ENCODE measurements around the gene ELMO1.

Gene ELMO1

DNA sequence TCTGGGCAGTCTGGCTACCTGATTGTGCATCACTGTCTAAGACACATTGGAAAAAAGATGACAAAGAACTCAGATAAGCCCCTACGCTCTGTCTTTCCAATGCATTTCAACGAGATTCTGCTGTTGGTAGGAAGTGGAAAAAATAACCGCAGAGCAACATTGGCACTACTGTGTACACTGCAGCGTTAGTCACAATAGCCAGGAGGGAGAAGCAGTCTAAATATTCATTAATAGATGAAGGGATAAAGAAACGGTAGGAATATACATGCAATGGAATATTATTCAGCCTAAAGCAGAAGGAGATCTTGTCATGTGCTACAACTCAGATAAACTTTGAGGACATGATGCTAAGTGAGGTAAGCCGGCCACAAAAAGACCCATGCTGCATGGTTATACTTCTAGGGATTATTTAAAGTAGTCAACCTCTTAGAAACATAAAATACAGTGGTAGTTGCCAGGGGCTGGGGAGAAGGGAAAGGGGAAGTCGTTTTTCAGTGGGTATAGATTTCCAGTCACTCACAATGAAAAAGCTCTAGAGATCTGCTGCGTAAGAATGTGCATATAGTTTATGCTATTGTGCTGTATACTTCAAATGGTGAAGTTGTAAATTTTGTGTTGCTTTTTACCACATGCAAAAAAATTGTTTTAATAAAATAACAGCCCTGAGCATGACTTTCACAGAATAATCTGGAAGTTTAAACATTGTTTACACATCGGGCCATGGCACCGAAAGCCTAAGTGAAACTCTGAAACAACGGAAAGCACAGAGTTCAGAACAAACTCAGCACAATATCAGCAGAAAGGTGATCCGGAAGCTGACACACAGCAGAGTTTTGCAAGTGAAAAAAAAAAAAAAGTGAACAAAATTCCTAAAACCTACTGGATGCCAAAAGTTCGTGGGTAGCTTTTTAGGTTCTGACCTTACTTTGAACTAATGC, 40.1 kb downstream of the ELMO1 start:
- no peak for DNase-seq (ENCODE audit: low read depth)

DNA sequence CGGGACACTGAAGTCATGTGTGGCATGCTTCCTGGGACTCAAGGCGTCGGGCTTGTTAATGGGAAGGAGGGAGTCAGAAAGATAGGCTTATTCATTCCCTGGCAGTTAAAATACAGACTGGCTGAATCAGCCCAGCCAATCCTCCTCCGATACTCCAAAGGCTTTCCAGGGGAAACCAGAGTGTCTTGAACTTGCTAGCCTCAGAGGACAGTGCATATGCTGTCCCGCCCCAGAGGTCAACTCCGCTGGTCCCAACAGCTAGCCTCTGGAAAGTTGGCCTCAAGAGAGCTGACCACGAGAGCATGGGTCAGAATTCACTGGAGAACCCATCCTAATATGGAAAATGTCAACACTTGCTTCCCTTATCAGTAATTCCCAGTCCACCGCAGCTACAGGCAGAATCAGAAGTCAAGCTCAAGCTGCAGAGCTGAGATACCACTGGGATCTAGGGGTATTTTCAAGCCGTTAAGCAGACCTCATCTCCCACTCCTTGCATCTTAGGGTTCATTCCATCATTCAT, 43.0 kb downstream of the ELMO1 start:
- DNase-seq (ENCODE audit: low read depth), result no peak

DNA sequence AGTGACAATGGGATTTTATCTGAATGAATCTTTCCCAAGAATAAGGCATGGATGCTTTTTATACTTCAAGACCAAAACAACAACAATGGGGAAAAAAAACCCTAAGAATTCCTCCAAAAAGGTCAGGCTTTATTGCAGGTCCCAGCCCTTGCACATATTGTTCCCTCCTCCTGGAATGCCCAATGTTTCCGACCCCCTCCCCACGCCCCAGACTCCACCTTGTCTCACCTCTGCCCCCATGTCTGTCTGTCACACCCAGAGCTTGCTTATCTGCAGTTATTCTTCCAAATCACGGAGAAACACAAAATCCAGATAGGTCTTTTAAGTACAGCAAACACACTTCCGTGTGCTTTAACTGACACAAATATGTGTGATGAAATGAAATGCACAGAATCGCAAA, 43.5 kb downstream of the ELMO1 start:
- no peak for DNase-seq (ENCODE audit: low read depth)

DNA sequence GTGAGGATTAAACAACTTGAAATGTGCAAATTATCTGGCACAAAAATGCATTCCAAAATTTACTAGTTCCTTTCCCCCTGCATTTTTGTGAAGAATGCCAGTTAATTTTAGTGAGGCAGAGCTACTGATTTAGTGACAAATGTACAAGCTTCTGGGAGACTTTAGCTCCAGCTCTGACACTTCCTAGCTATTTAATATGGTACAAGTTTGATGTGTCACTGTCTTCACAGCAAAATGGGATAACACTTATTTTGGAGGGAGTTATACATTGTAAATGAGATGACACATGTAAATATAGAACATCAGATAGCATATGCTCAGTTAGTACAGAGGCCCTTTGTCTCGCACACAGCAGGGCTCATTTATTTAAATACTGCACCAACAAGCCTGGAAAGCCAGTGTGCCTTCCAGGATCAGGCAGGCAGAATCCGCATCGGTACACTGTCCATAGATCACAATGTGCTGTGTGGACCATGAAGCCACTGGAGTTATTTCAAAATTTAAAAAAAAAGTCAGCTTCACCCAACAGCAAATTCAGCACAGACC, 48.7 kb downstream of the ELMO1 start:
- DNase-seq (ENCODE audit: low read depth), result no peak

DNA sequence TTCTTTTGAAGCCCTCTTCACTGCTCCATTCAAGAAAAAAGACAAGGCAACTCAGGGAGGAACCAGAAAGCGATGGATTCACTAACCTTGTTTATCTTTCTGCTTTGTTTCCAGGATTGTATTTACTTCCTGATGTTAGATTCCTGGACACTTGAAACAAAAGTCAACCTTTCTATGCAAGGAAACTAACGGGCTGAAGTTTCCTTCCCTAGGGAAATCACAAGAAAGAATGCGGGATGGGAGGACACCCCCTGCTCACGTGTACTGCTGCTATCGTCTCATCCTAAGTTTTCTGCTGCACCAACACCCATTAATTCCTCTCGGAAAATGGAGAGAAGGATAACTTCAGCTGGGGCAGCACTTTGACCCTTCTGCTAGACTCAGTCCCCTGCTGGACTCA, 50.3 kb downstream of the ELMO1 start:
- DNase-seq (ENCODE audit: low read depth), result no peak

DNA sequence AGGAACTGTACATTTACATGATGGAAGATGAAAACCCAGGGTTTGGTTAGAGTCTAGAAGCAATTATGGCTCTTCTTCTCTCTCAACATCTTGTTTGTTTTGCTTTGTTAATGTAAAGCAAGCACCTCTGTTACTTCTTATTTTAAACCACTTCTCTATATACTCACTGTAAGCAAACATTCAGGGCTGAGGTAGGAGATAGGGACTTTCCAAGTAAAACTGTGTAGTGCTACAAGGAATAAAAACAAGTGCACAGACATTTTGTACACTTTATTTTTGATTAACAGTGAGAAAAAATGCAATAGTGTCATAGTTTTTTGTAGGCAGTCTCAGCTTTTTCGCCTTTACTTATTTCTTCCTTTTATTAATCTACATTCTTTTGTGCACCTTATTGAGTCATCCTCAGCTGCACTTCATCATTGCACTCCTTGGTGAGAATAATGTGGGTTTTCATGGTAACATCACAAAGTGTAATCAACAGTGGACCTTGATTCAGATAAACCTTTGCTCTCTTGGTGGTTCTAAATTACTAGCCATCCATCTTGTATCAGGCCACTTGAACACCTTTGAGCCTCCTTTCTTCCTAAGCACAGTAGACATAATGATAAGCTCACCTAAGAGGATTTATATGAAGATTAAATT, 52.9 kb downstream of the ELMO1 start:
- no peak for DNase-seq (ENCODE audit: low read depth)

DNA sequence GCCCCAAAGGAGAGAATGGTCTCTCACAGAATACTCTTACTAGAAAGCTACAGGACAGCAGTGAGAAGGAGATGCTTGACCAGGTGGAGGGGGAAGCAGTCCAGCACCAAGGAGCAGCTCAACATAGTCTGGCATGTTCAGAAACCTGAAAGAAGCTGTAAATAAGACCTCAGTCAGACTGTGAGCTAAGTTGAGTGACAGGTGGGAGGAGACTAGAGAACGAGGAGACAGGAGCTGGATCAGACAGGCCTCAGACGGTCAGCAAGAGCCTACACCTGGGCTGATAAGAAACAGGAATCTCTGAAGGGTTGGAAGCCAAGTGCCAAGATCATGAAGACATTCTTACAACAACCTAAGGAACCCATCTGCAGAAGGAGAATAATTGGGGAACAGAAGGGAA, 54.5 kb downstream of the ELMO1 start:
- DNase-seq (ENCODE audit: low read depth), result no peak

DNA sequence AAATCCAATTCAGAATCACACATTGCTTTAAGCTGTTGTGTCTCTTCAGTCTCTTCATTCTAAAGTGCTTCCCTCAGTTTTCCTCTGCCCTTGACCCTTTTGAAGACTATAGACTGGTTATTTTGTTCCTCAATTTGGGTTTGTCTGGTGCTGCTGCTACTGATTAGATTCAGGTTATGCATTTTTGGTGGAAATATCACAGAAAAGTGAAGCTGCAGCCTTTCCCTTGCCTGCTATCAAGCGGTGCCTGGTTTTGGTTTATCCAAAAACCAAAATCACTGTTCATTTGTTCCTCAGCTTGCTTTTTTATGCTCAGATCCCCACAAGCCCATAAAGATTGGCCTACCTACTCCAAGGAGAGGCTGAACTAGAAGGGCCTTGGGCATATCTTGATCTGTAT, 55.2 kb downstream of the ELMO1 start:
- no peak for DNase-seq (ENCODE audit: low read depth)

DNA sequence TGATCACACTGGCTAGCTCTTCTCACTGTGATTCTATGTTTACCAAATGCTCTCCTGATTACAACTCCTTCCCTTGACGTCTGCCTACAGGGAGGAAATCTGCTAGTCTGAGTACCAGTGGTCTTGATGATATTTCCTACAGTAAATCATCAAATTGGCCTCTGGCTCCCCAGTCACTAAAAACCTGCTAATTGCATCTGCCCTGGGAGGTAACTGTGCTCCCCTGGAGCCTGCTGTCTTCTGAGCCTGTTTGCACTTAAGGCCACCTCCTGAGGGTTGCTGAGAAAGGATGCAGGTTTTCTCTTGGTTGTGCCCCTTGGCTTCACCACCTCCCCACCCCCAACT, 56.0 kb downstream of the ELMO1 start:
- no peak for DNase-seq (ENCODE audit: low read depth)

DNA sequence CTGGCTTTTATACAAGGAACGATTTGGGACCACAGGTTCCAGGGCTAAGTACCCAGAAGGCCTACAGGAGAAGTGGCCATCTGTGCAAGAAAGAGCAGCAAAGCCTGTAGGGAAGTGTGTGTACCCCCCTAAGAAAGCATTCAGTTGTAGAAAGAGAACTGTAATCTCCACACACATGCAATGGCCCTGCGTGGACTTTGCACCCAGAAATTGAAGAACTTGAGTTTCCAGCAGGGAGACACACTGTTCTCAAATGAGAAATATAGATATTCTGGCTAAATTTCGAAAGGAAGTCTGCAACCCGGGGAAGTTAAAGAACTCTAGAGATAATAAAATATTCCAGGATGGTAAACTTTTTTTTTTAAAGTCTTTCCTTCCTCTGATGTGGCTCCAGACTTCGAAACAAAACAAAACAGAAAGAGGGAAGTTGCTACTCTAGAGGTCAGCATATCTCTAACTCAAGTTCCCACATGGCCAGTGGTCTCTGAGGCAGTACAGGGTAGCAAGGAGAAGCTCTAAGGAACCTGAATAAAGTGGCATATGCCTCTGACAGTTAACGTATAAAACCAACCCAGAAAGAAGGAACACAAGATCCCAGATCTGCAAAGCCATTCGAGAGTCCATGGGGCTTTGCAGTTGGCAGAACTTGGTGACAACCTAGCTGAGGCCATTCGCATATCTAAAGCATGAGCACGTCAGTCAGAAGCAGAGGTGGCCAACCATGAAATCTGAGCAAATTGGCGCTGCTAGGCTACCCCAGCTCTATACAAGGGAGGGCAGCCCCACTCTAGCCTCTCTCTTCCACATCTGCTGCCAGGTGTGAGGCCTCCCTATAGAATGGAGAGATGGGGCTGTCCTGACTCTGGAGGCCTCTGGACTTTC, 56.6 kb downstream of the ELMO1 start:
- no peak for DNase-seq (ENCODE audit: low read depth)

DNA sequence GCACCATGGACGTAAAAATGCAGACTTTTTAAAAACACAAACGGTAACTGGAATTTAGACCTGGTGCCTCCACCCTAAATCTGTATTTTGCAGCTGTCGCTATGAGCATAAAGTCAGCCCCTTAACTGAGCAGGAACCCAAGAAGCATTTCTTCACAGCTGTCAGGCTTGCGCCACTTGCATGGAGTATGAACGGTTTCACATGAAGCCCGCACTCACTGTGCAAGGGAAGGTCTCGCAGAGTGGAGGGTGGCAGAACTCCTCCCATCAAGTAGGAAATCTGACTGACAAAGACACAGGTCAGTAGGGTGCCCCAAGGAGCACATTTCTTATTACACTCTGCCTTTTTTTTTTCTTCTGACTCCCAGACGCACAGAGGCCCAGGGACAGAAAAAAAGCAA, 58.5 kb downstream of the ELMO1 start:
- DNase-seq (ENCODE audit: low read depth), result no peak

DNA sequence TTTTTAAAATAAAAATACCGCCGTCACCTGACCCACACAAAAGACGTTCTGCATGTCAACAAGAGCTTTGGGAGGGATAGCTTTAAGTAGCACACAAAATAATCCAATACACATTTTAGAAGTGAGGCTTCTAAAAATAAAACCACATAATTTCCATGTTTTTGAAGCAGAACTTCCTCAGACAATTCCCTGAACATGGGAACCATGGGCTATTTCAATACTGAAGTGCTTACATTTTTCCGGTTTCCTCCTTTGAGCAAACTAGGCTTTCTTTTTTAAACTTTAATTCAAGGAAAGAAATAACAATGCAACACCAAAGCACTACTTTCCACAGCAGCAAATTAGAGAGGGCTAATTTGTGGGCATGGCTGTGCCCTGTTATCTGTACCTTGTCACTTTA, 59.9 kb downstream of the ELMO1 start:
- no peak for DNase-seq (ENCODE audit: low read depth)

DNA sequence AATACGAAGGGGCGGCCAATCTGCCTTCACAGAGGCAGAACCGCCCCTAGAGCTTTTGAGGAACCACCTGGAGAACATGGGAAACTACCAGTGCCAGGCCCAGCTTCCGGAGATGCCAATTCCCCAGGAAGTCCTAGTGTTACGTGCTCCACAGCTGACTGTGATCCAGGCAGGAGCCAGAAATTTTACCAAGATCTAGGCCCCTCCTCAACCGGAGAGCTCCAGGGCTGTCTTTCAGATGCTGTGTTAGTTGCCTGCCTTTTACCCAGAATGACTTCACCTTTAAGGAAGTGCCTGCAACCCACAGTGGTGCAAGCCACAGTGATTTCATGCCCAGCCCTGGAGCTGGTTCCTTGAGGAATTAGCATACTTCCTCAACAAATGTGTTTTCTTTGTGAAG, 62.9 kb downstream of the ELMO1 start:
- no peak for DNase-seq (ENCODE audit: low read depth)

DNA sequence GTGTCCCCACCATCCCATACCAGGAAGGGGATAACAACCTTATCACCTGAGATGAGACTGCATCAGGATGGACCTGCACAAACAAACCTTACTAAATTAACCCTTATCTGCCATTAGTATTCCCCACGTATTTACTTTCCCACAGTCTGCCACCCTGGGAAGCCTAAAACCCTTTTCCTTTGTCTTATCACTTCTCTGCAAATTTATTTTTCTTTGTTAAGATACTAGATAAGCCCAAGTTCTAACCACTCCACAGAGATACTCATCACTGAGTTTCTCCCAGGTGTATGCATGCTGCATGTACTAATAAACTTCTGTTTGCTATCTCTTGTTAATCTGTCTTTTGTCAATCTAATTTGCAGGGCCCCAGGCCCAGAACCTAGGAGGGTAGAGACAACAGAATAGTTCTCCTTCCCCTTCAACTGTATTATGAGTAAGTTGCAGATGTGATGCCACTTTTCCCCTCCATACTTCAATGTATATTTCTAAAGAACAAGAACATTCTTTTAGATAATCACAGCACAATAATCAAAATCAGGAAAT, 66.0 kb downstream of the ELMO1 start:
- DNase-seq (ENCODE audit: low read depth), result no peak

DNA sequence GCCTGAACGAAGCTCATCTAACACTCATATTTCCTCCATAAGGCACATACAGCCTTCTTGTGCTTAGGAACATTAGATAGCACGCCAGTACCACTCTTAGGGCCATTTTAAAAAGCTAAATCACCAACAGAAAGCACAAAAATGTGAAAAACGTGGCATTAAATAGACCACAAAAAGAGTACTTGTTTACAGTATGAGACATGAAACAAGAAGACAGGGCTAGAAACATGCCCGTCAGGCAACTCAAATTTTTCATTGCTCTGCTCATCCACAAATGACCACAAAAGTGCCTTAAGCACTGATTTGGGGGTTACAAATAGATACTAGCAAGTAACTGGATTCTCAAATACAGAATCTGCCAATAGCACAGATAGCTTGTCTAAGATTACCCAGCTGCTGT, 67.8 kb downstream of the ELMO1 start:
- no peak for DNase-seq (ENCODE audit: low read depth)

DNA sequence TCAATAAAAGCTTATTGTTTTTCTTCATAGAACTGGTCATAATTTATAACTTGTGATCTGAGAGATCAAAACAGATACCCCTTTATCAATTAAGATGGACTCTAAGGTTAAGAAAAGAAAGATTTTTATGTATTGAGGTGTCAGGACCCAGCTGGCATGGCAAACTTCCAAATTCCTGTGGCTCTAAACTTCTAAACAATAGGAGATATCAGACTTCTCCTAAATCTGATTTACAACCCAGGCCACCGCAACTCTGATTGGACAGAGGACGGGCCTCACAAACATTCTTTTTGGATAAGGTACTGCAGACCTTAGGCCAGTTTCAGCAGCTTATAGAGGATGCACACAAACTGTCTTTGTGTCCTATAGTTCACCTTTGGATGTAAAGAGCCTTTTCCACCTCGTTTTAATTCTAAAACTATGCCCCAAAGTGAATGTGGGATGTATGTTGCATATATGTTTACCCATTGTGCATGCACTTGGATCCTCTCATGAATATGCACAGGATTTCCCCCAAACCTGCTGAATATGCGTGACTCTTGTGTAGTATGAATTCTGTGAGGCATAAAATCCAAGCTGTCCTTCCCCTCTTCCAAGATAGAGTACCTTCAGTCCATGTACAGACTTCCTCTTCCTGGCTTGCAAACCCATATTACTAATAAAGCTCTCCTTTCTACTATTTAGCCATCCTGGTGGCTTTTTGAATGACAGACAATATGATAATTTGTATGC, 69.0 kb downstream of the ELMO1 start:
- no peak for DNase-seq (ENCODE audit: low read depth)

DNA sequence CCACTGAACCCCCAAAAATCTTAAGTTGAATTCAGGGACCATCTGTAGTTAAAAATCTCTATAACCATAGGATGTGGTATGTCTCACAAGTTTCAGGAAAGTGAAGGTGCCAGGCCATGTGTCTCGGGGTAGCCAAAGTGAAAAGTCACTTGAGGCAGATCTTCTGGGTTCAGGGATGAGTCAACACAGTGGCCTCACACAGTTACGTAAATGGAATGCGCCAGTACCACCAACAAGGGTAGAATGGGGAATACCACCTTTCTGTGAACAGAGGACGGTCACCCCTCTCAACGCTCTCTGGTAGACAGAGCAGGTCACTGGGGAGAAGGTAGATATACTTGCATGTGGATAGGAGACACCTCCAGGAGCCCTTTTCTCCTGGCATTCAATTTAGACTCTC, 71.4 kb downstream of the ELMO1 start:
- DNase-seq (ENCODE audit: low read depth), result no peak

DNA sequence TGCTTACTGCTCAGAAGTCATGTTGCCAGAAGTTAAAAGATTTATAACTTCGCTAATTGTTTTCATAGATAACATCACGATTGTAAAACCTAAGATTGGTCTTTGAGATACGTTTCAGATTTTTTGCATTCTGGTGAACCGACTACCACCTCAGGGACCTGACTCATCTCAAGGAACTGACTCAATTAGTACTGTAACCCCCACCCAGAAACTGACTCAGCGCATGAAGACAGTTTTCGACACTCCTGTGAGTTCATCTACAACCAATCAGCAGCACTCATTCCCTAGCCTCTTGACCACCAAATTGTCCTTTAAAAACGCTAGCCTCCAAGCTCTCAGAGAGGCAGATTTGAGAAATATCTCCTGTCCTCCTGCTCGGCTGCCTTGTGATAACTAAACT, 72.3 kb downstream of the ELMO1 start:
- no peak for DNase-seq (ENCODE audit: low read depth)

DNA sequence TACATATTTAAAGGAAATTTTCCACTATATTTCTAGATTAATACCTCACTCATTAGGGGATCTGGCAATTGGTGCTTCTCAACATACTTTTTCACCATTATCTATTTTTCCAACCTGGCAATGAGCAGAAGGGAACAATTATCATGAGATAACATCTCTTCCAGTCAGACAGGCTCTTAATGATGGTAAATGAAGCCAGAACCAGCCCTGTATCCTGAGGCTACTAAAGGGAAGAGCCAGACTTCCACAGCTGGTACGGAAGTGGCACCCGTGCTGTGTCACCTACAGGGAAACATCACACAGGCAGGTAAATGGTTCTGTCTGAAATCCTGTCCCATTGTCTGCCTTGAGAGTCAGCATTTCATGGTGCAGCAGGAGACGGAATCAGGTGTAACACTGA, 75.9 kb downstream of the ELMO1 start:
- DNase-seq (ENCODE audit: low read depth), result no peak

DNA sequence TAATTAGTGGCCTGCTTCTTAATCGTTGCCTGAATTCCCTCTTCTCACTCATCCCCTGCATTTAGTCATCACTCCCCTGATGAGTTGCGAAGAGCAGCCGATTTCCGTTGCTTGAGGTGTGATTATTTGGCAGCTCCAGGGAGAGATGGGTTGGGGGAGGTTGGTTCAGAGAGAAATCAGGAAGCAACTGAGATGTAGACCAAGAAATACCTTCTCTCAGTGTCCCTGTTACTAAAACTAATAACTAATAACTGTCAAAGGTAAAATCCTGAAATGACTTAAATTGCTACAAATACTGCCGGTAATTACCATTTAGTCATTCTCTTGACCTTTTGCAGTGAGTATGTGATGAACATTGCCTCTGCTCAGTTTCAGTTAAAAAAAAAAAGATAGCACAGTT, 76.9 kb downstream of the ELMO1 start:
- DNase-seq (ENCODE audit: low read depth), result no peak

DNA sequence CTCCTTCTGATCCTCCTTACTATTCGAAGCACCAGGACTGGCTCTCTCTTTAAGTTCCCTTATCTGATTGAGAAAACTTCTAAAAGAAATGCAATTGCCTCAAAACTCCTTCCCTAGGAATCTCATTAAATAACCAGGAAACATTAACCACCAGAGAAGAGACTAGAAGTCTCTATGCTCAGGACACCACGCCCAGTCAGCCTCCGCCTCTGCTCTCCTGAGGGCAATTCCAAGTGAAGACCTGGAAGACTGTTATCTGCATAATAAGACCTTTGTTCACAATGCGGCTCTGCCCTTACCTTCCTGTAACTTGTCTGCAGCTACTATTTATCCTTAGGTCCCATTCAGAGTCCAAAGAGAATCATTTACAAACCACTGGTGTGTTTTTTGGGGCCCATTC, 78.8 kb downstream of the ELMO1 start:
- DNase-seq (ENCODE audit: low read depth), result no peak

Measured in stimulated activated CD8-positive, alpha-beta memory T cell treated with anti-CD3 and anti-CD28 coated beads, Interleukin-15, amount 100 ng/mL, for 24 hours (primary cell).